Stimulated activated CD8-positive, alpha-beta memory T cell treated with anti-CD3 and anti-CD28 coated beads, Interleukin-7, amount 100 ng/mL, for 4 hours (primary cell): Measurements from ENCODE around the gene EHBP1.
"Not testable (repeated sequence)": the region's sequence is repeated elsewhere in the genome, so short reads cannot be mapped to it uniquely, and the experiment has no call there.

Experiments used
- DNase-seq, 2 donors: peaks; one replicate each; pipeline ENCODE4 v3.0.0-alpha.2; 2020; ENCODE audit warnings: low read depth in 2 of 2

The EHBP1 gene

GRCh38 chr2:63015389-63015788 lies 309.9 kb downstream of the EHBP1 start:
- DNase-seq: no peak

GRCh38 chr2:63018439-63018838 lies 312.9 kb downstream of the EHBP1 start:
- no peak for DNase-seq

GRCh38 chr2:63019686-63020085 lies 314.2 kb downstream of the EHBP1 start:
- DNase-seq: not testable (repeated sequence)

GRCh38 chr2:63023444-63023843 lies 317.9 kb downstream of the EHBP1 start:
- no peak for DNase-seq

GRCh38 chr2:63027220-63027619 lies 321.7 kb downstream of the EHBP1 start:
- DNase-seq: no peak

- DNase-seq: no peak
Measured at GRCh38 chr2:63029058-63029457, 323.5 kb downstream of the EHBP1 start.

GRCh38 chr2:63034526-63034925 lies 329.0 kb downstream of the EHBP1 start:
- no peak for DNase-seq

GRCh38 chr2:63035169-63035568 lies 329.7 kb downstream of the EHBP1 start:
- DNase-seq: no peak

- no peak for DNase-seq
Measured at GRCh38 chr2:63035660-63036059, 330.1 kb downstream of the EHBP1 start.

GRCh38 chr2:63038034-63038433 lies 332.5 kb downstream of the EHBP1 start:
- DNase-seq: no peak

- DNase-seq: no peak
Measured at GRCh38 chr2:63040586-63040985, 335.1 kb downstream of the EHBP1 start.

GRCh38 chr2:63041592-63041991 lies 336.1 kb downstream of the EHBP1 start:
- DNase-seq: no peak

- no peak for DNase-seq
Measured at GRCh38 chr2:63044362-63045327, 339.1 kb downstream of the EHBP1 start.

- DNase-seq: no peak
Measured at GRCh38 chr2:63046552-63046951, 341.0 kb downstream of the EHBP1 start.

GRCh38 chr2:63046961-63047320 lies 341.4 kb downstream of the EHBP1 start:
- no peak for DNase-seq

GRCh38 chr2:63047321-63048279 lies 342.1 kb downstream of the EHBP1 start:
- DNase-seq: no peak

GRCh38 chr2:63048367-63049171 lies 343.1 kb downstream of the EHBP1 start:
- DNase-seq: no peak

GRCh38 chr2:63049211-63049969 lies 343.9 kb downstream of the EHBP1 start:
- no peak for DNase-seq

- no peak for DNase-seq
Measured at GRCh38 chr2:63049970-63050333, 344.4 kb downstream of the EHBP1 start.

- DNase-seq: peak; percentile 17 to 54
Measured at GRCh38 chr2:63050334-63051041, 345.0 kb downstream of the EHBP1 start, which contains the start of gene OTX1. Gene OTX1 (plus strand): TSS chr2:63050830. CDS start chr2:63052991, 2,161 bp downstream.
